Natural killer cell treated with Interleukin-12 subunit alpha and Interleukin-12 subunit beta and Interleukin-15 and Interleukin-18, amount 100 ng/mL, for 72 hours (primary cell): ENCODE measurements around the gene CREG2. TPM values are rescaled to one million over a fixed set of nuclear protein-coding genes. Genes with fewer than 3 reads are reported as not detected.

Source experiments
- ATAC-seq, 2 donors: fragments of 150-1000 bp; cut with Tn5 transposase in 1 of 2; sonication (Bioruptor Pico), chemical (Tn5 transposase) in 1 of 2; 2 replicates each; pipeline ENCODE4 v1.10.0; 2021
- DNase-seq: peaks from one replicate; pipeline ENCODE4 v3.0.0; 2022; ENCODE audit warnings: low spot score
- H3K27ac Mint-ChIP-seq, 2 donors: 1 replicate in 1 of 2; 2 replicates in 1 of 2; pipeline ENCODE4 v1.8.0; 2022; ENCODE audit warnings: mixed read lengths in 2 of 2, mild to moderate bottlenecking in 1 of 2, moderate library complexity in 1 of 2
- H3K27me3 Mint-ChIP-seq, 2 donors: 1 replicate in 1 of 2; 2 replicates in 1 of 2; pipeline ENCODE4 v1.8.0; 2022; ENCODE audit warnings: mixed read lengths in 2 of 2
- H3K36me3 Mint-ChIP-seq: one replicate; pipeline ENCODE4 v1.8.0; 2022; ENCODE audit warnings: mixed read lengths
- H3K4me1 Mint-ChIP-seq, 2 donors: 1 replicate in 1 of 2; 2 replicates in 1 of 2; pipeline ENCODE4 v1.8.0; 2022; ENCODE audit warnings: low read depth in 2 of 2, mixed read lengths in 2 of 2, mild to moderate bottlenecking in 1 of 2
- H3K4me3 Mint-ChIP-seq: one replicate; pipeline ENCODE4 v1.8.0; 2022; ENCODE audit warnings: mixed read lengths
- H3K9me3 Mint-ChIP-seq: 2 replicates; pipeline ENCODE4 v1.8.0; 2022; ENCODE audit warnings: mixed read lengths
- total RNA-seq, 2 donors: library from RNA; stranded (reverse); gene quantifications; one replicate each; pipeline ENCODE4 v1.2.3, GENCODE V29; 2022

CREG2 gene
- total RNA-seq, 2 donors from 2014 or later = not detected

DNA sequence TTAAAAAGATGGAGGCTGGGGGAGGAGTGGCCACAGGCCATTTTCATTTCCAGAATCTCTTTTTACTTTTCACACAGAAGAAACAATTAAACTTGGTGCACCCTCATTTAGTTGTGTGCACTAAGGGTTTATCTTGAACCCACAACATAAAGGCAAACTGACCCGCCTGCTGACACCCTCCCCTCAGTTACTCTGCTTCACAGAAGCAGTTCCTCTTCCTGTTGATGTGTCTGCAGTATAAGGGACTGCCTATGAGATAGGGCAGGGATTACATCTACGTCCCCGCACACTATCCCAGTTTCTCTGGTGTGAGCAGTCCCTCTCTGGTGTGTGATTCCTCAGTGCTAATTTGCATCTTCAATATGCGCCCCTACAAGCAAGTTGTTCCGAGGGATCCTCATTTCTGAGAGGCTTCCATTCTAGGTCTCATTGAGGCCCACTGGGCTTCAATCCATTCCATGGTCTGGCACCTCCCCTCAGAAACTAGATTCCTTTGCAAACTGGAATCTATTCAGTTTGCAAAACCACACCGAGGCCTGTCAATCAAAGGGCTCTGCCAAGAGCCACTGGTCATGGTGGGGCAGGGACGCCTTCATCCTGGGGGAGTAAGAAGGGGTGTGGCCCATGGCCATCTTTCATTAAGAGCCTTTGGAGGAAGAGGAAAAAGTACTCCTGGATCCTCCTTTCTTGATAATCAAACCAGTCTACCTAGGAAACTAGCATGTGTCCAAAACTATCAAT, 12.3 kb downstream of the CREG2 start:
- Mint-ChIP-seq H3K27ac (no peak overlapping the region), H3K27me3 (peaks cover 0 to 9% of the 10 kb centered on the region in 2 donors), H3K9me3 (no peaks in the 10 kb centered on the region), H3K4me1 (no peaks in the 10 kb centered on the region), H3K36me3 (no peaks in the 10 kb centered on the region), H3K4me3 (no peak overlapping the region)
- DNase-seq (no peak), ATAC-seq (peak in 1 of 2 donors; percentile 13)

DNA sequence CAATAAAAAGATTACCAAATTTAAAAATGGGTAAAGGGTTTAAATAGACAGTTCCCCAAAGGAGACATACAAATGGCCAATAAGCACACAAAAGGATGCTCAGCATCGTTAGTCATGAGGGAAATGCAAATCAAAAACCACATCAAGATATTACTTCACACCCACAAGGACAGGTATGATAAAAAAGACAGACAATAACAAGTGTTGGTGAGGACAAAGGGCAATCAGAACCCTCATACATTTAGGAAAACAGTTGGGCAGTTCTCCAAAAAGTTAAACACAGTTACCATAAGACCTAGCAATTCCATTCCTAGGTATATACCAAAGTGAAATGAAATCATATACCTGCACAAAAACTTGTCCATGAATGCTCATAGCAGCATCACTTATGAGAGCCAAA, 14.5 kb downstream of the CREG2 start:
- DNase-seq (no peak), ATAC-seq (no peak)
- Mint-ChIP-seq H3K4me3 (no peak overlapping the region), H3K4me1 (no peaks in the 10 kb centered on the region), H3K27ac (no peak overlapping the region), H3K9me3 (no peaks in the 10 kb centered on the region), H3K36me3 (no peaks in the 10 kb centered on the region), H3K27me3 (peaks cover 0 to 6% of the 10 kb centered on the region in 2 donors)

DNA sequence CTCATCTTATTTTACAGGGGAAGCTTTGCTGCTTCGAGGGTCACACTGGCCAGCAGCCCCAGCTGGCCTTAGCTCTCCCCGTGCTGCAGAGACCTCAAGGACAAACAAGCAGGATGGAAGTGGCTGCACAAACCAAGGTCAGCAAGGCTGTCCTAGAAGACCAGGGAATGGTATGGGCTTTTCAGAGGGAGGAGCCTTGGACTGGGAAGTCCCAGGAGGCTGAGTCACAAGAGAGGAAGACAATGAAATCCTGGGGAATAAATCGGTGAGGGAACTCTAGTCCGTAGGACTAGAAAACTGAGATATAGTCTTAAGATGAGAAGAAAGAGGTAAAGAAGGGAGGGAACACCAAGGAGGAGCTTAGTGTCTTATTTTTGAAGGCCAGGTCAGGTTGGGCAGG, 15.7 kb downstream of the CREG2 start:
- Mint-ChIP-seq H3K4me1 (no peaks in the 10 kb centered on the region), H3K4me3 (no peak overlapping the region), H3K36me3 (no peaks in the 10 kb centered on the region), H3K27me3 (peaks cover 0 to 6% of the 10 kb centered on the region in 2 donors), H3K27ac (no peak overlapping the region), H3K9me3 (no peaks in the 10 kb centered on the region)
- DNase-seq = no peak
- no peak for ATAC-seq

DNA sequence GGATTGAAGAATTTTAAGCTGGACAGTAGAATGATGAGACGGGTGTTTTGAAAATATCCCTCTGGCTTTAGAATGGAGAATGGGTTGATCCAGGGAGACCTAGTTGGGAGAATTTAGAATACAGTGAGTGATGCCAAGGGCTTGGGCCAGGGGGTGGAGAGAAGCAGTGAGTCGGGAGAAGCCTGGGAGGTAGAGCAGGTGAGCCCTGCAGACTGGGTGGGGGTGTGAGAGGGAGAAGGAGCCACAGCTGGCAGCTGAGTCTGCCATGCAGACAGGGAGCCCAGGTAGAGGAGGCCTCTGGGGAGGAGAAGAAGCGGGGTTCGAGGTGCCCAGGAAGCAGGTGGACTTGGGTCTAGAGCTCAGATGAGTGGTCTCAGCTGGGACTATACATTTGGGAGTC, 18.2 kb downstream of the CREG2 start:
- no peaks in the 10 kb centered on the region for H3K4me1 Mint-ChIP-seq
- peak in 1 of 2 donors; percentile 50 for ATAC-seq
- H3K4me3 Mint-ChIP-seq = no peak overlapping the region
- H3K36me3 Mint-ChIP-seq = no peaks in the 10 kb centered on the region
- no peak overlapping the region for H3K27ac Mint-ChIP-seq
- H3K9me3 Mint-ChIP-seq = no peaks in the 10 kb centered on the region
- DNase-seq = no peak
- peaks cover 0 to 9% of the 10 kb centered on the region in 2 donors for H3K27me3 Mint-ChIP-seq

DNA sequence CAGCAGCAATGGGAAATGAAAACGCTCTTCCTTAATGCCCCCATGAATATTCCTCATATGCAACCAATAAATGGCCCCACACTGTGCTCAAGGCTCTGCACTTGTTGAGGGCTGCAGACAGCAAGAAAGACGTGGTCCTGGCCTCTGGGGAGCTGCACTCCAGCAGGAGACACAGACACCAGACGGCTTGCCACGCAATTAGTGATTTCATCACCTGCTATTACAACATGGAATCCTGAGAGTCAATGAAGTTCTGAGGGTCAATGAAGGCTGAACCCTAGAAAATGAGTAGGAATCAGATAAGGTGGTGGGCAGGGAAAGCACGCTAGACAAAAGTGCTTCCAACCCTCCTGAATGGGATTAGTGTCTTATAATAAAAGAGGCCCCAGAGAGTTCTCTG, 18.9 kb downstream of the CREG2 start:
- ATAC-seq (no peak), DNase-seq (no peak)
- H3K4me3 Mint-ChIP-seq = no peak overlapping the region
- H3K27me3 Mint-ChIP-seq = peaks cover 0 to 9% of the 10 kb centered on the region in 2 donors
- no peaks in the 10 kb centered on the region for H3K9me3 Mint-ChIP-seq
- no peak overlapping the region for H3K27ac Mint-ChIP-seq
- no peaks in the 10 kb centered on the region for H3K36me3 Mint-ChIP-seq
- no peaks in the 10 kb centered on the region for H3K4me1 Mint-ChIP-seq

DNA sequence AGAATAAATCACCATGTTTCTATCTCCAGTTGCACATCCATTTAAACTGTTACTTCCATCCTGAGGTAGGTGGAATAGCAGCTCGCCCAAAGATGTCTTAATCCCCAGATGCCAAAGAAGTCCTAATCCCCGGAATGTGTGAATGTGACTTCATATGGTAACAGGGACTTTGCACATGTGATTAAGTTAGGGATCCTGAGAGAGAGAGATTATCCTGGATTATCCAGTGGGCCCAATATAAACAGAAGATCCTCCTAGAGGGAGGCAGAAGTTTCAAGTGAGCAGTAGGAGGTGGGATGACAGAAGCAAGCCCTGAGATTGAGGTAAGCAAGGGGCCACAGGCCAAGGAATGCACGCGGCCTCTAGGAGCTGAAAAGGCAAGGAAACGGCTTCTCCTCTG, 19.8 kb downstream of the CREG2 start:
- Mint-ChIP-seq H3K9me3 (no peaks in the 10 kb centered on the region), H3K4me3 (no peak overlapping the region), H3K36me3 (no peaks in the 10 kb centered on the region), H3K27ac (no peak overlapping the region), H3K27me3 (peaks cover 0 to 9% of the 10 kb centered on the region in 2 donors), H3K4me1 (peaks cover 0 to 3% of the 10 kb centered on the region in 2 donors)
- no peak for ATAC-seq
- no peak for DNase-seq

DNA sequence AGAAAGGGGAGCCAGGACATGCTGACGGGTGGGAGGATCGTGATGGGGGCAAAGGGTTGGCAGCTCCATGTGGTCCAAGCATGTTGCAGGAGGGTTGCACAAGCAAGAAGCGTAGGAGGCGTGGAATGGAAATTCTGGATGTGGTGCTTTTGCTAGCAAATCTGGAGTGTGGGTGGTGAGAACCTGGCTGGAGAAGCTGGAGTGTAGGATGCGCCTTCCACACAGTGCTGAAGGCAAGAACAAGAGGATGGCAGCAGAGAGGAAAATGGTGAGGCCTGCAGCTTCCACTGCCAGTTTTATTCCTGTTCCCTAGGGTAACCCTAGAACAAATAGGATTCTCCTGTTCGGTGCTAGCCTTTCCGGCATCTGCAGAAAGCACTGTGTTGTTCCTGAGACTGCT, 22.4 kb downstream of the CREG2 start:
- no peak overlapping the region for H3K27ac Mint-ChIP-seq
- ATAC-seq (no peak), DNase-seq (no peak)
- H3K9me3 Mint-ChIP-seq = no peaks in the 10 kb centered on the region
- no peak overlapping the region for H3K4me3 Mint-ChIP-seq
- H3K4me1 Mint-ChIP-seq = peaks cover 10 to 19% of the 10 kb centered on the region in 2 donors
- H3K36me3 Mint-ChIP-seq = no peaks in the 10 kb centered on the region
- peaks cover 0 to 7% of the 10 kb centered on the region in 2 donors for H3K27me3 Mint-ChIP-seq

DNA sequence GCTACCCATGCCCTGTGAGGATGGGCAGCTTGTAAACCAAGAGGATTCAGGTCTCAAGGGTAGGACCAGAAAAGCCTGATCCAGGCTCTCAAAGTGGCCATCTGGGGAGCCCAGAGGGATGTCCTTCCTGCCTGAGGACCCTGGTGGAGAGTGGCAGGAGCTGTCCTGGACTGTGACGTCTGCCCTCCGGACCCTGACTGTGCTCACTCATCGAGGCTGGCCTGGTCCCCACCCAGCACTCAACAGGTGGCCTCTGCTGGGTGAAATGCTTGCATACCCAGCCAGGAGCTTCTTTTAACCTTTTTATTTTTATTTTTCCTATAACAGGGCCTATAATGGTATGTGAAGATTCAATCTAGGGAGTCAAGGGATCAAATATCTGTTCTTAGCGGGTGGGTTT, 24.5 kb downstream of the CREG2 start:
- Mint-ChIP-seq H3K36me3 (no peaks in the 10 kb centered on the region), H3K4me3 (no peak overlapping the region), H3K9me3 (no peaks in the 10 kb centered on the region), H3K4me1 (peaks cover 10 to 19% of the 10 kb centered on the region in 2 donors), H3K27me3 (peaks cover 0 to 7% of the 10 kb centered on the region in 2 donors), H3K27ac (no peak overlapping the region)
- peak in 1 of 2 donors; percentile 56 for ATAC-seq
- DNase-seq = no peak

DNA sequence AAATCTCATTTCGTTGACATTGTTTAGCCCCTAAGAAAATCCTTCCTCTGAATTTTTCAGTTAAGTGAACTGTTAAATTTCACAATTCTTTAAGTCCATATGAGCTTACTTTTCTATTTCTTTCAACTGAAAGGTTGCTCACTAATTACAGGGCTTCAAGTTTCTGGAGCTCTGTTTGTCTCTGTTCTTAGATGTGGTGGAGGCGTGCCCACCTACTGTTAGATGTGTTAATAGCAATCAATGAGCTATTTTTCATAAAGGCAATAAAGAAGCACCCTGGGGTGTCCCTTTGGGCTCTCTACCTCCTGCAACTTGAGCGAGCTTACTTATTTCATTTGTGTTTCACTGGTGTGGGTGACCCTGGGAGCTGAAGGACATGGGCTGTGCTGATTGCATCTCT, 25.0 kb downstream of the CREG2 start:
- ATAC-seq (no peak), DNase-seq (no peak)
- Mint-ChIP-seq H3K27me3 (peaks cover 0 to 7% of the 10 kb centered on the region in 2 donors), H3K4me3 (no peak overlapping the region), H3K9me3 (no peaks in the 10 kb centered on the region), H3K27ac (no peak overlapping the region), H3K36me3 (no peaks in the 10 kb centered on the region), H3K4me1 (peaks cover 10 to 19% of the 10 kb centered on the region in 2 donors)

DNA sequence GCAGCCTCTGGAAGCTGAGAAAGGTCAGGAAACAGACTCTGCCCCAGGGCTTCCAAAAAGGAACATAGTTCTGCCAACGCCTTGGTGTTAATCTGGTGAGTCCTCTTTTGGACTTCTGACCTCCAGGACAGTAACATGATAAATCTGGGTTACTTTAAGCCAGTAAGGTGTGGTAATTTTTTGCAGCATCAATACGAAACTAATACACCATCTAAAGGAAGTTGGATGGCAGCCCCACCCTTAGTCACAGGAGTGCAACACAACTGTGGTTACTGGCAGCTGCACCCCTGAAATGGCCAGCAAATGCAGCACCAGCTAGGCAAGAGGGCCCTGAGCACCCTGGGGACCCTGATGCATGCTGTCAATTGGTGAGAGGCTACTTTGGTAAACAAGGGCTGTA, 25.8 kb downstream of the CREG2 start:
- peak; percentile 53 for ATAC-seq
- H3K4me3 Mint-ChIP-seq = peak overlapping the region; percentile 16
- H3K27ac Mint-ChIP-seq = no peak overlapping the region
- H3K4me1 Mint-ChIP-seq = peaks cover 10 to 19% of the 10 kb centered on the region in 2 donors
- H3K9me3 Mint-ChIP-seq = no peaks in the 10 kb centered on the region
- H3K27me3 Mint-ChIP-seq = peaks cover 0 to 7% of the 10 kb centered on the region in 2 donors
- H3K36me3 Mint-ChIP-seq = no peaks in the 10 kb centered on the region
- DNase-seq = no peak

DNA sequence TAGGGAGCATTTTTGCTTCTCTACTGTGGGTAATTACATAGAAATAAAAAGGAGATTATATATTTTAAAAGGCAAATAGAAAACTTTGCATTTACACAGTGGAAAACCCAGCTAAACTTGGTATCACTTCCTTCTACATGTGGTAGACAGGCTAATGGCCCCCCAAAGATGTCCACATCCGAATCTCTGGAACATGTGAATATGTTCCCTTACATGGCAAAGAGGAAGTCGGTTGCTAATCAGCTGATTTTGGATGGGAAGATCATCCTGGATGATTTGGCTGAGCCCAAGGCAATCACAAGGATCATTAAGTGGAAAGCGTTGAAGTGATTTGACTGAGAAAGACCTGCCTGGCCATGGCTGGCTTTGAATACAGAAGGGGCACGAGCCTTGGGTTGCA, 26.2 kb downstream of the CREG2 start:
- H3K36me3 Mint-ChIP-seq = no peaks in the 10 kb centered on the region
- H3K27ac Mint-ChIP-seq = no peak overlapping the region
- DNase-seq = no peak
- H3K4me1 Mint-ChIP-seq = peaks cover 10 to 19% of the 10 kb centered on the region in 2 donors
- H3K27me3 Mint-ChIP-seq = peaks cover 0 to 7% of the 10 kb centered on the region in 2 donors
- peak overlapping the region; percentile 16 for H3K4me3 Mint-ChIP-seq
- ATAC-seq = no peak
- no peaks in the 10 kb centered on the region for H3K9me3 Mint-ChIP-seq

DNA sequence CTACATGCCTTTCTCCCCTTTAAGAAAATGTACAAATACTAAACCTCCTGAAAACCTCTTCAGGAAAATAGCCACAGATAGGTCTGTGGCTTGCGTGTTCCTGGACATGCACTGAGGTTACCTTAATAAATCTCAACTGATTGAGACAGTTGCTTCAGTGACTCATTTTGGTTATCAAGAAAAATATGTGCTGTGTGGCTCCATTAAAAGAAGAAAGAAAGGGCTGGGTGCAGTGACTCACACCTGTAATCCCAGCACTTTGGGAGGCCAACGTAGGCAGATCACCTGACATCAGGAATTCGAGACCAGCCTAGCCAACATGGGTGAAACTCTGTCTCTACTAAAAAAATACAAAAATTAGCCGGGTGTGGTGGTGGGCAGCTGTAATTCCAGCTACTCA, 27.1 kb downstream of the CREG2 start:
- no peak overlapping the region for H3K27ac Mint-ChIP-seq
- no peak for ATAC-seq
- no peaks in the 10 kb centered on the region for H3K9me3 Mint-ChIP-seq
- no peak for DNase-seq
- H3K4me1 Mint-ChIP-seq = peaks cover 10 to 19% of the 10 kb centered on the region in 2 donors
- H3K27me3 Mint-ChIP-seq = peaks cover 0 to 7% of the 10 kb centered on the region in 2 donors
- H3K4me3 Mint-ChIP-seq = no peak overlapping the region
- no peaks in the 10 kb centered on the region for H3K36me3 Mint-ChIP-seq

DNA sequence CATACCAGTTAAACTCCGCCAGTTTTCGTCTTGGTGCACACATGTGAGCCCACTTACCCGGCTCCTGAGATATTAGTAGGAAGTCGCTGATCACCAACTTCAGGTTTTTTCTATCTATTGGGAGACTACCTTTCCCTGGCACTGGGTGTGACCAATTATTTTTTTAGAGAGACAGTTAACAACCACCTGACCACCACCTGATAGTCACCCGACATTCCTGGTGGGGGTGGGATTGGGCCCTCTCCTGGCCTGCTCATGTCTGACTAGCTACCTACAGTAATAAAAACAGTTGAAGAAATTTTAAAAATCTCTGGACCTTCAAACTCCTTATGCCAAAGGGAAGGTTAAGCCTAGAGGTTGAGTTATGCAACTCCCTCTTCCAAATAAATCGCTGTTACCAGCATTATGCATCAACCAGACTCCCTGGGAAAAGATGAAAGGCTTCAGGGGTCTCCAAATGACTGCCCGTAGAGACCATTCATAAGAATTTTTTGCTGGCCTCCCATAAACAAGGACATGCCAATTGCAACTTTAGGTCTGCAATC, 27.8 kb downstream of the CREG2 start:
- Mint-ChIP-seq H3K36me3 (no peaks in the 10 kb centered on the region), H3K4me3 (no peak overlapping the region), H3K27ac (no peak overlapping the region), H3K9me3 (no peaks in the 10 kb centered on the region), H3K27me3 (peaks cover 0 to 5% of the 10 kb centered on the region in 2 donors), H3K4me1 (peaks cover 10 to 19% of the 10 kb centered on the region in 2 donors)
- ATAC-seq (no peak), DNase-seq (no peak)

DNA sequence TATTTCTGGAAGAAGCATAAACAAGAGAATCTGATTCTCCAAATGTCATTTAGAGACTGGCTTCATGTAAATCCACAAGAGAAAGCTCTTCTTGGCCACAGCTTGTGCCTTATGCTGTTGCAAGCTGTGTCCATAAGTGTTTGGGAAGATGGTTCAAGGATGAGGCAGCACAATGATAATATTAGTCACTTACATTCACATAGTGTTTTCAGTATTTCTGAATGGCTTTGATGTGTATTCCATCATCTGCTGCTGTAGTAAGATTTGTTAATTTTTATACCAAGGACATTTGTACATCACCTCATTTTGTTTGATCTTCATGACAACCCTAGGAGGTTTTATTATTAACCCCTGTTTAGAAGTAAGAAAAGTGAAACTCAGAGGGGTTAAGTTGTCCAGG, 29.9 kb downstream of the CREG2 start:
- Mint-ChIP-seq H3K36me3 (no peaks in the 10 kb centered on the region), H3K27ac (no peak overlapping the region), H3K4me3 (no peak overlapping the region), H3K4me1 (peaks cover 10 to 16% of the 10 kb centered on the region in 2 donors), H3K9me3 (no peaks in the 10 kb centered on the region), H3K27me3 (peaks cover 0 to 3% of the 10 kb centered on the region in 2 donors)
- no peak for DNase-seq
- ATAC-seq = no peak
